ENCODE measurements around the gene MYMX. TPM values are rescaled to one million over a fixed set of nuclear protein-coding genes. Genes with fewer than 3 reads are reported as not detected.
A peak's percentile ranks its signal among the peaks of the same experiment; 100 is the strongest.

MYMX gene
- total RNA-seq, 6 donors from 2014 or later, result 0.46 TPM; not detected in 5

- Histone ChIP-seq H3K36me3 (peaks cover 11 to 51% (median 34%) of the 10 kb centered on the region in 4 donors), H3K27ac (peak overlapping the region in 2 of 4 donors; percentile 85 to 90), H3K27me3 (no peaks in the 10 kb centered on the region), H3K4me1 (peaks cover 22 to 37% (median 31%) of the 10 kb centered on the region in 4 donors), H3K4me3 (no peak overlapping the region), H3K9me3 (no peaks in the 10 kb centered on the region)
- WGBS, 2 donors, result 95 to 96% methylated on average over 8 to 9 of the region's 9 CpGs
- no peak for DNase-seq
- no peak for ATAC-seq (ENCODE audit: low FRiP score in 2 of 2)
- TF ChIP-seq POLR2AphosphoS5 (IDR thresholded peaks at IDR 0.05) (no peak), EP300 (IDR thresholded peaks at IDR 0.05) (no peak), POLR2A (IDR thresholded peaks at IDR 0.05) (no peak), CTCF (IDR thresholded peaks at IDR 0.05) (no peak)
Observed at GRCh38 chr6:44258325-44258863, 41.7 kb downstream of the MYMX start.

GRCh38 chr6:44258921-44259320 is 42.2 kb downstream of the MYMX start:
- no peak for DNase-seq
- Histone ChIP-seq H3K27ac (no peak overlapping the region), H3K4me1 (peaks cover 27 to 42% (median 36%) of the 10 kb centered on the region in 4 donors), H3K9me3 (no peaks in the 10 kb centered on the region), H3K4me3 (no peak overlapping the region), H3K36me3 (peaks cover 8 to 45% (median 29%) of the 10 kb centered on the region in 4 donors), H3K27me3 (no peaks in the 10 kb centered on the region)
- no peak for ATAC-seq (ENCODE audit: low FRiP score in 2 of 2)
- WGBS, 2 donors, result 94 to 97% methylated on average over 2 to 3 of the region's 3 CpGs
- no peak for TF ChIP-seq POLR2AphosphoS5 (IDR thresholded peaks at IDR 0.05)
- TF ChIP-seq POLR2A (IDR thresholded peaks at IDR 0.05), result no peak
- no peak for TF ChIP-seq CTCF (IDR thresholded peaks at IDR 0.05)
- no peak for TF ChIP-seq EP300 (IDR thresholded peaks at IDR 0.05)

GRCh38 chr6:44260011-44260410 is 43.3 kb downstream of the MYMX start:
- no peaks in the 10 kb centered on the region for H3K27me3 ChIP-seq
- H3K4me1 ChIP-seq, result peaks cover 37 to 53% (median 46%) of the 10 kb centered on the region in 4 donors
- H3K36me3 ChIP-seq, result peaks cover 0 to 34% (median 18%) of the 10 kb centered on the region in 4 donors
- TF ChIP-seq EP300 (IDR thresholded peaks at IDR 0.05) (no peak), CTCF (IDR thresholded peaks at IDR 0.05) (no peak), POLR2AphosphoS5 (IDR thresholded peaks at IDR 0.05) (no peak), POLR2A (IDR thresholded peaks at IDR 0.05) (no peak)
- WGBS, 2 donors, result 96% methylated on average over 8 of the region's 8 CpGs; no CpG with 5 or more reads in 1 of the 2 donors
- ATAC-seq (ENCODE audit: low FRiP score in 2 of 2) (no peak), DNase-seq (peak in 1 of 2 donors; percentile 53)
- H3K4me3 ChIP-seq, result no peak overlapping the region
- H3K9me3 ChIP-seq, result no peaks in the 10 kb centered on the region
- H3K27ac ChIP-seq, result no peak overlapping the region

- WGBS, 2 donors, result 94 to 95% methylated on average over 5 to 6 of the region's 6 CpGs
- H3K27ac ChIP-seq, result no peak overlapping the region
- no peak for ATAC-seq (ENCODE audit: low FRiP score in 2 of 2)
- no peak for DNase-seq
- peaks cover 0 to 29% (median 14%) of the 10 kb centered on the region in 4 donors for H3K36me3 ChIP-seq
- H3K9me3 ChIP-seq, result no peaks in the 10 kb centered on the region
- H3K27me3 ChIP-seq, result no peaks in the 10 kb centered on the region
- no peak overlapping the region for H3K4me3 ChIP-seq
- H3K4me1 ChIP-seq, result peaks cover 37 to 54% (median 46%) of the 10 kb centered on the region in 4 donors
- TF ChIP-seq CTCF (IDR thresholded peaks at IDR 0.05) (no peak), EP300 (IDR thresholded peaks at IDR 0.05) (no peak), POLR2AphosphoS5 (IDR thresholded peaks at IDR 0.05) (no peak), POLR2A (IDR thresholded peaks at IDR 0.05) (no peak)
Observed at GRCh38 chr6:44260451-44261297, 43.9 kb downstream of the MYMX start.
